ENCODE measurements around the gene CERS6. TPM values are rescaled to one million over a fixed set of nuclear protein-coding genes. Genes with fewer than 3 reads are reported as not detected.

CERS6 gene
- total RNA-seq, 1 donor from 2014 or later = 9.3 TPM

GRCh38 chr2:168698969-168699368 lies 242.9 kb downstream of the CERS6 start:
- DNase-seq (ENCODE audit: low spot score) = no peak
- intact Hi-C loops (cut with DNase I) = no loop called here
- no peak for ATAC-seq

DNA sequence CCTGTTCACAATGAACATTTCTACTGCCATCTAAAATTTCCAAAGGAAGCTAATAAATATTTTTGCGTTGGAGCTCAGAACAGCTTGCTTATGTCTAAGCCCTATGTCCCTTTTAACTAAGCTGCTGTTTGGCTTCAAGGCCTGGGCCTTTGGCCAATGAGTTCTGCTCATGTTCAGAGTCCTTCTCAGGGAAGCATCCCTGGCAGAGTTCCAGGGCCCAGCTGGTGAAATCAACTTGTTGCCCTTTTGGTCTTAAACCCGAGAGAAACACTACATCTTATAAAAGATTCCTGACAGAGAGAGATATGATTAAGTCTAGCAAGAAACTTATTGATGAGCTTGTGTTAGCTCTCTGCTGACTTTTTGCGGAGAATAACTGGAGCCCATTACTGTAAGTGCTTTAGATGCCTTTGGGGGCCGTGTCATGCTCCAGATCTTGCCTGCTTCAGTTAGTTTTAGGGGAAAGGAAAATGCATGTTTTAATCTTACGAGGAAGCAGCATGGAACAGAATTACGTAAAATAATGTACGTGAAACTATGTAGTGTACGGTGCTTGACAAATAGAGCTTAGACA lies 243.9 kb downstream of the CERS6 start:
- intact Hi-C loops (cut with DNase I) = no loop called here
- ATAC-seq (peak; percentile 88), DNase-seq (ENCODE audit: low spot score) (peak; percentile 86)

DNA sequence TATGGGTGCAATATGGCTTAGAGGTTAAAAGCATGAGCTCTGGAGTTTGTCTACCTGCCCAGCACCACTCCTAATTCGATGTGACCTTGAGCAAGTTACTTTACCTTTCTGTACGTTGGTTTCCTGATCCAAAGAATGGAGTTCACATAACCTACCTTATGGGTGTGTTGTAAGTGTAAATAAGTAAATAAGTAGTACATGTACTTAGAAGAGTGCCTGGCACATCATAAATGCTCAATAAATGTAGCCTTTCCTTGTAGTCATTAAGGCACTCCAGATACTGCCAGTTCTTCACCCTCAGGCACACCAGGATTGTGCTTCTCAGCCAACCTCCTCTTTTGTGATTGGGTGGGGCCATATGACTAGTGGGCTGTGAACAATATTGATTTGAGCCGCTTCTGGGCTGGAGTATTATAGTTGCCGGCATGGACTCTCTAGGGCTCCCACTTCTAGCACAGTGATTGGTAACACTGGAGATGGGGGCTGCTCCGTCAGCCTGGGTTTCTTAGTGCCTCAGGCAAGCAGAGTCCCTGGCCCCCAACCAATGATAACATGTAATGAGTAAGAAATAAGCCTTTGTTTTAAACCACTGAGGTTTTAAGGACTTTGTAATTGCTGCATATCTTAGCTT lies 244.7 kb downstream of the CERS6 start:
- DNase-seq (ENCODE audit: low spot score) (no peak), ATAC-seq (peak; percentile 83)
- intact Hi-C loops (cut with DNase I) = no loop called here

DNA sequence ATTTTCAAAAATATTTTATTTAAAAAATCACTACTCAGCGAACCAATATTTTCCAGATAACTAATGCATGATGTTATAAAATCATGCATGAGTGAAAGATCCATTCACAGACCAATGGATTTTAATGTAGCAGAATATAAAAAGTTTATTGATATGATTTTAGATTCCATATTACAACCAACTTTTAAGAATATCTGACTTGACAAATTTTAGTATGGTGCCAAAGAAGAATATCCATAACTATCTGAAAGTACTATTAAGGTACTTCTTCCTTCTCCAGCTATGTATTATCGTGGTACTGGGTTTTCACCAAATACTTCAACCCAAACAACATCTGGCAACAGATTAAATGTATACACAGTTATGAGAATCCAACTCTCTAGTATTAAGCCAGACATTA lies 246.5 kb downstream of the CERS6 start:
- intact Hi-C loops (cut with DNase I) = no loop called here
- ATAC-seq = no peak
- no peak for DNase-seq (ENCODE audit: low spot score)

DNA sequence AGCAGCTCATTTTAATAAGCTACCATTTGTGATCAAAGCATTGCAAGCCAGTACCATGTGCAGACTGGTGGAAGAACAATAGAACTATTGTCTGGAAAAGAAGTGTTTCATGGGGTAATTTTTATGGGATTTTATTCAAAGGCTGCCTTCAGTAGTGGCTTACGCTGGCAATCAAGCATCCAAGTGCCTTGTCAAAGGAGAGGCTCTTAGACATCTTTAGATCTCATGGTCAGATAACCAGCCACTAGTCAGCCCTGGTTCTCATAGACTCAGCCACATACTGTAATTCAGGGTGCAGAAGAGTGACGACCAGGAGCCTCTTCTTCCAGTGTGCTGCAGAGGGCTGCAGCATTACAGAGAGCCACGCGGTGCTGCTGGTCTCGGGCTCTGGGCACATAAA lies 247.9 kb downstream of the CERS6 start:
- DNase-seq (ENCODE audit: low spot score) (no peak), ATAC-seq (no peak)
- intact Hi-C loops (cut with DNase I) = no loop called here

- ATAC-seq (no peak), DNase-seq (ENCODE audit: low spot score) (no peak)
- intact Hi-C loops (cut with DNase I) = no loop called here
These were observed 249.7 kb downstream of the CERS6 start for GRCh38 chr2:168705534-168706470.

- intact Hi-C loops (cut with DNase I) = no loop called here
- DNase-seq (ENCODE audit: low spot score) (no peak), ATAC-seq (no peak)
These were observed 250.7 kb downstream of the CERS6 start for GRCh38 chr2:168706806-168707205.

DNA sequence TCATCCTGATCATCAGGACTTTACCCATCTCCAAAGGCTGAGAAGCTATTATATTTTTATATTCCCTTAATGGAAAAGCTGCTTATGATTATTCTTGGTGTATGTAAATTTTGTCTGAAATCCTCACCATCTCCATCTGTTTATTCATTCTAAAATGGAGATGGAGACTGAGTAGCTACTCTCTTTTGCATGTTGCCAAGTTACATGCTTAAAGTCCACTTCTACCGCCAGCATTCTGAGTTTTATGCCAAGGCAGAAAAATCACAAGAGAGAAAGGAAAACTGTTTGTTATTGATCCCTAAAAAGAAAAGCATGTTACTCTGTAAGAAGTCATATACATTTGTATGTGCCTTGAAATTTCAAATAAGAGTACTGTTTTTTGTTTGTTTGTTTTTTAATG lies 252.0 kb downstream of the CERS6 start:
- no peak for DNase-seq (ENCODE audit: low spot score)
- ATAC-seq = no peak
- intact Hi-C loops (cut with DNase I) = no loop called here

DNA sequence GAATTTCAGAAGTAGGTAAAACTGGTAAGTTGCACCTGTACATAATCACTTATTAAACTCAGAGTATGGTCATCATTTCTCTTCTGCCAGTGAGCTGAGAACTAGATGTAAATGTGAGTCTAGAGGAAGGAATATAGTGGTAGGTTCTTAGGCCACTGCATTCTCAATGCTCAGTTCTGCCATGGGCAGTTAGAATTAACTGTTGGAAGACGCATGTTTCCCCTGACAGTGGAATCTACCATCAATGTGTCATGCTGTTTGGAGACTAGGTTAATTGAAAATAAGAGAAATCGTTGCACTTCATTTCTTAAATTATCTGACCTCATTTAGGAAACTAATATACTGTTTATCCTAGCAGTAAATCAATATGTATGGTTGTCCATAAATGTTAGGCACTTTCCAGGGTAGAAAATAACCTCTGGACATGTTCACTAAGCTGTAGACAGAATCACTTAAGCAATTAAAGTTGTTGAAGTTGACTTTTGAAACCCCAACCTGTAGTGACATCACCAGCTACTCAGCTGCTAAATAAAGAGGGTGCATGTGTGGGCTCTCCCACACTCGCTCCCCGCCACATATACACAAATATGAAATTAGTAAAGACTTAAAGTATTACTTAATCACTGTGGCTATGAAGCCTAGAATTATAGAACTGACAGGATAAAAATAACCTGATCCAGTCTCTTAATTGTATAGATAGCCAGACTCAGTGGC lies 254.8 kb downstream of the CERS6 start:
- ATAC-seq (no peak), DNase-seq (ENCODE audit: low spot score) (no peak)
- intact Hi-C loops (cut with DNase I) = no loop called here

DNA sequence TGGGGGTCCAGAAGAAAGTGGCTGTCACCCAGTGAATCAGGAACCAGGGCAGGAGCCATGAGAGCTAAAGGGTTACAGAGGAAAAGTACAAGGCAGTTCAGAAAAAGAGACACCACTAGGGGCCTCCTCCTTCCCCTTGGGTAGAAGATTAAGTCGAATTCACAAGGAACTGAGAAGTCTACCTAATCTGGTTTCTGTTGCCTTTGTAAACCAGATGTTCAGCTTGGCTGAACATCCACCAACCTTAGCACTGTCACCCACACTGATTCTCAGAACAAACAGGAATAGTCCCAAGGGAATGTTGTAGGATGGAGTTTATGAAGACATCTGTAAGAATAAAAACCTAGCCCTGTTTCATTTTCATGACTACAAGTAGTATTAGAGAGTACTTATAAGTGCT lies 256.0 kb downstream of the CERS6 start:
- peak; percentile 30 for ATAC-seq
- DNase-seq (ENCODE audit: low spot score) = no peak
- intact Hi-C loops (cut with DNase I) = no loop called here

- ATAC-seq (no peak), DNase-seq (ENCODE audit: low spot score) (no peak)
- intact Hi-C loops (cut with DNase I) = no loop called here
These were observed 257.3 kb downstream of the CERS6 start for GRCh38 chr2:168713325-168713724.

DNA sequence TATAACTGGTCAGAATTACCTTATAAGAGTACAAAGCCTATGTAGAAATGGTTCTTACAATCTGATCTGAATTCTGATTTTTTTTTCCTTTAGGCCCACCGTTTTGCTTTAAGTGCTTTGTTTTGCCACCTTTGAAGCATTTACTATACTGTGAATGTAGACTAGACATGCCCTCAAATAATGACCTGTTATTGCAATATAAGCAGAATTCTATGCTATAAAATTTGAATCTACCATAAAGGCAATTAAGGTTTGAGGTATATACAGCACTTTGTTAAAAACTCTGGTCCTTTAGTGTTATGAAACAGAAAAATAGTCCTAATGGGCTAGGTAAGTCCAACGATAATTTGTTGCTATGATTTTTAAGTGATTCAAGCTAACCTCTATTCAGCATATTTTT lies 259.8 kb downstream of the CERS6 start:
- intact Hi-C loops (cut with DNase I) = no loop called here
- DNase-seq (ENCODE audit: low spot score) (no peak), ATAC-seq (no peak)

GRCh38 chr2:168716839-168717238 lies 260.8 kb downstream of the CERS6 start:
- intact Hi-C loops (cut with DNase I) = no loop called here
- ATAC-seq (no peak), DNase-seq (ENCODE audit: low spot score) (no peak)

DNA sequence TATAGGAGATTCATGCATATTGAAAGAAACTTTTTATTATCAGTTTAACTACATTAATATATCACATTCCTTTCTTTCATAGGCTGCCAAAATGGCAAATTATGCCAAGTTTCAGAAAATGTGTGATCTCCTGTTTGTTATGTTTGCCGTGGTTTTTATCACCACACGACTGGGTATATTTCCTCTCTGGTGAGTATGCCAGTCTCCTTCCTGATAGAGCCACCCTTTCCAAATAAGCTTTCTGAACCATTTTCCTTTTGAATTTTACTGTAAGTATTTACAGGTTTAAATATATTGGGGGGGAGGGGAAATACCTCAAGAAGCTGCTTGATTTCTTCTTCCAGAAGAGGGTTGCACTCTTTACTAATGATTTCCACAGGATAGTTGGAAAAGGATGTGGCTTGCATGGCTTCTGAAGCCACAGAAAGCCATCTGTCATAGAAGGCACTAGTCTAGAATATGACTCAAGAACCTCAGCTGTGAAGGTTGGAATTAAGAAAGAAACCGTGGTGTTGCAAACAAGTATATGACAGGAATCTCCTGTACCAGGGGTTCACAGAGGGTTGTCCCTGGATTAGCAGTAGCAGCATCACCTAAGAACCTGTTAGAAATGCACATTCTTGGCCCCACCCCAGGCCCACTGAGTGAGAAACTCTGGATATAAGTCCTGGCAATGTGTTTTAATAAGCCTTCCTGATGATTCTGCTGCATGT lies 261.9 kb downstream of the CERS6 start:
- no peak for ATAC-seq
- intact Hi-C loops (cut with DNase I) = no loop called here

GRCh38 chr2:168718622-168719021 lies 262.6 kb downstream of the CERS6 start:
- DNase-seq (ENCODE audit: low spot score) (no peak), ATAC-seq (no peak)
- intact Hi-C loops (cut with DNase I) = no loop called here

More for the DNA sequence above, 261.9 kb downstream of the CERS6 start:
- no peak for DNase-seq (ENCODE audit: low spot score)

- ATAC-seq (no peak), DNase-seq (ENCODE audit: low spot score) (no peak)
- intact Hi-C loops (cut with DNase I) = no loop called here
These were observed 263.4 kb downstream of the CERS6 start for GRCh38 chr2:168719446-168719845.

DNA sequence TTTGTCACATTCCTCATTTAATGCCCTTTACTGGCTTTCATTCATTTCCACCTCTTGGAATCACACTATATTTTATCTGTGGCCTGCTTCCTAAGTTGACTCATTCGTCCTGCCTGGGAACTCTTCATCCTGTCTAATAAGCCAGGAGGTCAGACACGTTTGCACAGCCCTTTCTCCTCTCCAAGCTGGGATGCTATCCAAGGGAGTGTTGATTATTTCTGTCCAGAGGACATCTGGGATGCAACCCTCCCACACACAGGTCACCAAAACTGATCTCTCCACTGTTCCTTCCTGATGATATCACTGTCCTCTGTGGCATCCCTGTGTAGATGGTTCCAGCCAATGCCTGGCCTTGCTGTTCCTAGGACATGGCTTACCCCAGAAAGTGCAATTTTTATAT lies 266.5 kb downstream of the CERS6 start:
- ATAC-seq = peak; percentile 98
- no peak for DNase-seq (ENCODE audit: low spot score)
- intact Hi-C loops (cut with DNase I) = no loop called here

DNA sequence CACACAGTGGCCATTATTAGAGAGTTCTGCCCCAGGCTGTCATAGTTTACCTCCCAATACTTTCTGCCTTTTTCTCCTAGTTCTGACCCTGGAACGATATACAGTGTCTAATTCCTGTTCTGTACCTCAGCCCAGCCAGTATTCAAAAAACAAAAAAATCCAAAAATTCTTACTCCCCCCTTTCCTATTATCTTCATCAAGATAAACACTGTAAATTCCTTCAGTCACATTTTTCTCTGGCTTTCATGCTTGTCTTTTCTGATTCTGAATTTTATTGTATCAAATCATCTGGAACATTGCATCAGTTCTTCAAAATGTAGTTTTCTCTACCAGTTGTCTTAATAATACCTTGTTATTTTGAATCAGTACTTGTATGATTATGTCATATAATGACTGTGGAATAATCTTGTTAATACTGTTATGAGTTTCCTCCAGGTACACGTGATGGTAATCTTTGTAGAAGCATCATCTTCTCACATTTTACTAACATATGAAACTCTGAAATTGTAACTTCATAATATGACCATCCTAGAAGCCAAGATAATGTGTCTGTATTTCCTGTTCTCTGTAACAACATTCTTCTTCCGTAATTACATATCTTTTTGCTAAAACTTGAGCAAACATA lies 267.3 kb downstream of the CERS6 start:
- intact Hi-C loops (cut with DNase I) = no loop called here
- ATAC-seq = no peak

DNA sequence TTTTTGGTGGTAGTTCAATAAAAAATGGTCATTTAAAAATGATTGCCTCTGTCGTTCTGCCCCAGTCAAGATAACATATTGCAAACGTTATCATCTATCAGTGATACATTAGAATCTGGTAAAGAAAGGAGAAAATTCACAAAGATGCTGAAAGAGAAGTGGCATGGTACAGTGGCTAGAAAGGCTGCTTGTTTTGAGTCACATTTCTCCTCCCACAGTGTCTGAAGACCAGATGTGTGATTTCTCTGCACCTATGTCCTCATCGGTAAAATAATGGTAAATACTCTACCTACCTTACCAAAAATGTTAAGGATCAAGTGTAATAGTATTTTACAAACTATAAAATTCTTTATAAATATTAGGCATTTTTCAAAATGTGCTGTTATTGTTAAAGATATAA lies 270.3 kb downstream of the CERS6 start:
- ATAC-seq = no peak
- DNase-seq (ENCODE audit: low spot score) = no peak
- intact Hi-C loops (cut with DNase I) = no loop called here

More for the DNA sequence above, 267.3 kb downstream of the CERS6 start:
- no peak for DNase-seq (ENCODE audit: low spot score)

Data from sciatic nerve (tissue), 2 donors.